NOMO-1 treated with dmso at 0.1 percent for 144 hours (cell line): ENCODE data around the gene AZGP1.
A peak's percentile ranks its signal among the peaks of the same experiment; 100 is the strongest.
"Not testable (repeated sequence)": the region's sequence is repeated elsewhere in the genome, so short reads cannot be mapped to it uniquely, and the experiment has no call there.

Experiments used
- DNase-seq: peaks from one replicate; lab custom pipeline; 2025; ENCODE audit not compliant: unreplicated experiment; lab: John Stamatoyannopoulos, UW

AZGP1 gene

GRCh38 chr7:99997545-99998137 is 21.8 kb upstream of the AZGP1 start:
- DNase-seq = peak; percentile 45

GRCh38 chr7:99996755-99997544 is 21.1 kb upstream of the AZGP1 start:
- no peak for DNase-seq

GRCh38 chr7:99994819-99995218 is 19.0 kb upstream of the AZGP1 start:
- no peak for DNase-seq

GRCh38 chr7:99992330-99993038 is 16.7 kb upstream of the AZGP1 start:
- DNase-seq = no peak

GRCh38 chr7:99991543-99991942 is 15.7 kb upstream of the AZGP1 start:
- not testable (repeated sequence) for DNase-seq

- DNase-seq = no peak
Measured at GRCh38 chr7:99990460-99990852, 14.6 kb upstream of the AZGP1 start.

GRCh38 chr7:99987846-99988245 is 12.0 kb upstream of the AZGP1 start:
- no peak for DNase-seq

GRCh38 chr7:99987306-99987705 is 11.5 kb upstream of the AZGP1 start:
- DNase-seq = not testable (repeated sequence)

- no peak for DNase-seq
Measured at GRCh38 chr7:99984593-99984992, 8.8 kb upstream of the AZGP1 start.

GRCh38 chr7:99981066-99981465 is 5.2 kb upstream of the AZGP1 start:
- not testable (repeated sequence) for DNase-seq

GRCh38 chr7:99980448-99980872 is 4.6 kb upstream of the AZGP1 start:
- not testable (repeated sequence) for DNase-seq

GRCh38 chr7:99979814-99980225 is 4.0 kb upstream of the AZGP1 start:
- DNase-seq = peak; percentile 15

- no peak for DNase-seq
Measured at GRCh38 chr7:99976626-99977025, 795 bp upstream of the AZGP1 start.

GRCh38 chr7:99974681-99975080 is 1.1 kb downstream of the AZGP1 start:
- no peak for DNase-seq

- not testable (repeated sequence) for DNase-seq
Measured at GRCh38 chr7:99973817-99974216, 2.0 kb downstream of the AZGP1 start.

- no peak for DNase-seq
Measured at GRCh38 chr7:99971242-99971641, 4.6 kb downstream of the AZGP1 start.

GRCh38 chr7:99969813-99970212 is 6.0 kb downstream of the AZGP1 start:
- DNase-seq = not testable (repeated sequence)

GRCh38 chr7:99969298-99969697 is 6.5 kb downstream of the AZGP1 start:
- no peak for DNase-seq

- DNase-seq = no peak
Measured at GRCh38 chr7:99958564-99959227, 17.1 kb downstream of the AZGP1 start.

- DNase-seq = no peak
Measured at GRCh38 chr7:99955247-99955646, 20.6 kb downstream of the AZGP1 start.

- DNase-seq = not testable (repeated sequence)
Measured at GRCh38 chr7:99954643-99955042, 21.2 kb downstream of the AZGP1 start.
